Ovary (tissue), 3 donors: Measurements from ENCODE around the gene FEV.

ENCODE experiments used
- CTCF ChIP-seq, 3 donors: fragments of 450-650 bp in 2 of 3; fragments of 200-600 bp in 1 of 3; IDR thresholded peaks; one replicate each; pipeline versions ENCODE4 v1.5.1 to v1.8.0; 2016 to 2022; ENCODE audit warnings: antibody characterized with exemption in 3 of 3, mild to moderate bottlenecking in 1 of 3
- EP300 ChIP-seq: sonication (generic); formaldehyde crosslinking; IDR thresholded peaks from one replicate; pipeline ENCODE4 v1.6.1; 2017; ENCODE audit warnings: antibody characterized with exemption
- POLR2A ChIP-seq: fragments of 450-650 bp; IDR thresholded peaks from one replicate; pipeline ENCODE4 v1.6.1; 2017; ENCODE audit warnings: antibody characterized with exemption, mild to moderate bottlenecking, moderate library complexity
- donor health status: DM: no; HTN: no; CAD: no.

GRCh38 chr2:219009294-219009693 lies 24.3 kb upstream of the FEV start:
- TF ChIP-seq CTCF (IDR thresholded peaks at IDR 0.05) (no peak), POLR2A (no peak), EP300 (no peak)
